Endometrial microvascular endothelial cells (primary cell): ENCODE results near the gene AASDH. TPM values are rescaled to one million over a fixed set of nuclear protein-coding genes. Genes with fewer than 3 reads are reported as not detected.
"Not testable (repeated sequence)": the region's sequence is repeated elsewhere in the genome, so short reads cannot be mapped to it uniquely, and the experiment has no call there.

Experiments used
- in situ Hi-C: cut with HindIII; loops from 2 replicates; pipeline ENCODE4 v1.10.0; 2017; ENCODE audit warnings: low sequenced_read_pairs, low pct_unique_long_range_greater_than_20kb; ENCODE audit errors: inconsistent ontology term
- total RNA-seq: library from RNA; depleted of rRNA; stranded (reverse); fragments of >200 nt; gene quantifications from one replicate; pipeline ENCODE4 v1.2.3, GENCODE V29; 2015; ENCODE audit errors: inconsistent ontology term

AASDH gene
- total RNA-seq, 1 donor from 2014 or later, result 8.0 TPM

DNA sequence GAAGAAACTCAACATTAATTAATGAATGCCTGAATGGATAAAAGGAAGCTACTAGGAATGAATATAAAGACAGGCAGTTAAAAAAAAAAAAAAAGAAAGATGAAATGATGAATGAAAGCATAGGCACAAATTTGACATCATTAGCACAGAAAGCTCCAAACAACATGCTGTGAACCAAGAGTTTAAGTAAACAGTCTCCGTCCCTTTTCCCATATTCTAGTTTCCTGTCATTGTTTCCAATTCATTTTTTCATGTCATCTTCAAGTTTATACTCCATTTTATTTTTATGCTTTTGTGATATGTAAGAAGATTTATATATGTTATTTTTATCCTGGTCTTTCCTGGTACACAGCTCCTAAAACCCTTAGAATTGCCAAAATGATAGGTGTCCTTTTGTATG is 17.7 kb upstream of the AASDH start:
- in situ Hi-C loops, result no loop called here

DNA sequence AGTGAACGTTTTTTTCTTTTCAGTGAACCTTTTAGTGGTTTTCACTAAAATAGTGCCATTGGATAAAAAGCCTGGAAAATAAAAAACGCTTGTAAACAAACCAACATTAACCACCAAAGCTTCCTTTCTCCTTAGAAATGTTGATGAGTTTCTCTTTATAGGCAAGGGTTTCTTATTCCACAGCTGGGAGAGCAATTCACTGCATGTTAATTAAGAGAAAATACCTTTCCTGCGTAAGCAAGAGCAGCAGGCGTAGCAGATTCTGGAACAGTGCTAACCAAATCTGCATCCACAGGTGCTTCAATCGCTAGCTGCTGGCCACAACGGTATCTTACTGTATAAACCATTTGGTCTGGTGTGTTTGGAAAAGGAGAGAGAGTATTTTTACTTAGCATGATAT is 13.3 kb upstream of the AASDH start:
- in situ Hi-C loops, result no loop called here

DNA sequence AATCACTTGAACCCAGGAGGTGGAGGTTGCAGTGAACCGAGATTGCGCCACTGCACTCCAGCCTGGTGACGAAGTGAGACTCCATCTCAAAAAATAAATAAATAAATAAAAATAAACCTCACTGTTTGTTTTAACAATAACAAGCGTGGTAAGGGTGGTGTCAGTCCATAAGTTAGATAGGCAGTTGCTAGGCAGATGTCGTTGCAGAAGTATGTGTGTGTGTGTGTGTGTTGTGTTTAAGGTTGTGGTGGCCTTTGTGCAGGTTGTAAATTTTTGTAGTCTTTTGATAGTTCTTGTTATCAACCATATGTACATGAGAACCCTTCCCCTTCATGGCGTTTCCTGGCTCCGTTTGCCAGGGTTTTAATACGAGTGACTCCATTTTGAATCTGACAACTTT is 4.0 kb upstream of the AASDH start:
- in situ Hi-C loops, result no loop called here

DNA sequence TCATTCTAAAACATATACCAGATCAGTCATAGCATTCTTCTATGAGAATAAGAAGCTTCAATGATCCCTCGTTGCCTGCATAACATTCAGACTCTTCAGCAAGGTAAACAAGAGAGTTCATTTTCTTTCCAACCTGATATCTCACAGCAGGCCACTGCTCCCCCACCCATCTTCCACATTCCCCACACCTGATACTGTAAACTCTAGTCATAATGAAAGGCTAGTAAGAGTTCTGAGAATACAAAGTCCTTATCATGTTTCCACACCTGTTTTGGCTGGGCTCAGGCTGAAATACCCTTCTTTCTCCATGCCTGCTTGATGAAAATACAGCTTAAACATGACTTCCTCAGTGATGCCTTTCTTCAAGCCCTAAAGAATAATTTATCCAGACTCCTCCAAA is 2.3 kb upstream of the AASDH start:
- in situ Hi-C loops, result no loop called here

DNA sequence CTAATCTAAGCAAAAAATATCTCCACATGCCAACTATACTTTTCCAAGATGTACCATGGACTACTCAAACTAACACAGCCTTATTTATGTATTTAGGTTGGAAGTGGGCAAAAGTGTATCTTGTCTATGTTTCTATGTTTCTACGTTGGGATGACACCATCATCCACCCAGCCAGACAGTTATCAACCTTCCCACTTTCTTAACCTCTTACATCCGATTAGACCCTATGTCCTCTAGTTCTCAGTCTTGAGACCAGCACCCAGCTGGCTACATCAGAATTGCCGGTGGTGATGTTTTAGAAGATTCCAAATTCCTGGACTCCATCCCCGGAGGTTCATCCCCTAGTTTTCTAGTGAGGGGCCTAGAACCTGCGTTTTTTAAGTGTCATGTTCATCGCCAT is 1.0 kb upstream of the AASDH start:
- in situ Hi-C loops, result no loop called here

DNA sequence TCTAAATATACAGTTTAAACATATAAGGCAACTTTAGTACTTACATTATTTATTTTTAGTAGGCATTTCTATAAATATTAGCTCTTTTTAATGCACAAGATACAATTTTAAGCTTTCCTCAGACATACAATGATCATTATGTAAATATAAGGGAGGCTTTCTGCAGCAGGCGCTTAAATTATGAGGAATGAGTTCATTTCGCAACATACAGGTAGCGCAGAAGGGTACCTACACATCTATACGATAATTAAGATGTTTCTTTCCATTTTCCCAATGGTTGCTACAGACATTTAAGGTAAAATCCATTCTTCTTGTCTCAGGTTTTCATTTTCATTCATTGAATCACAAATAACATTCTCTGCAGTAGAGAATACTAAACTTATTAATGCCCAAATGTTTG is 1.2 kb downstream of the AASDH start:
- in situ Hi-C loops, result no loop called here

DNA sequence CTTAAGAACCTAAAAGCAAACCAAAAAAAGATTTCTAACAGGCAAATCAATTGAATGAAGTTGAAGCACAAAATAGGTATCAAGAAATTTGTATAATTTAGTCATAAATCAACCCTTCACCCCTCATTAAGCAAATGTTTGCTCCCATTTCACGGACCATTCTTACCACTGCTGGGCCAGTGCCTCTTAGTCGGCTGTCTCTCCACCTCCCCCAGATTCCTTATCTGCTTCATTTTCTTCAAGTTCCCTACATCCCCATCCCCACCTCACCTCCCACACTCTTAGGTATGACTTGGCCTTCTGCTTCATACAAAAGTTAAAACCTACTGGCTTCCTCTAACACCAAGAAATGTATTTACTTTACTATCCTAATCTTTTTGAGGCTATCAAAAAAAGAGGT is 11.8 kb downstream of the AASDH start:
- in situ Hi-C loops, result no loop called here

DNA sequence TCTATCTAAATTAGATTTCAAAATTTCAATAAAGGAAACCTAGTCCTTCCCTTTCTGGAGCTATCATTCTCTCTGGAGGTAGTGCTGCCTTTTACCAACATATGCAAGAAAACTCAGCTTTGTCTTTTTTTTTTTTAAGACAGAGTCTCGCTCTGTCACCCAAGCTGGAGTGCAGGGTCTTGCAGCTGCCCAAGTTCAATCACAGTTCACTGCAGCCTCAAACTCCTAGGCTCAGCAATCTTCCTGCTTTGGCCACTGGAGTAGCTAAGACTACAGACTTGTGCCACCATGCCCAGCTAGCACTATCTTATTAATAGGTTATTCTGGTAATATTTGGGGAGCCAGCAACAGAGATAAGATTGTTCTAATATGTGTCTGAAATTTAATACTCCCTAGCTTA is 12.3 kb downstream of the AASDH start:
- in situ Hi-C loops, result no loop called here

DNA sequence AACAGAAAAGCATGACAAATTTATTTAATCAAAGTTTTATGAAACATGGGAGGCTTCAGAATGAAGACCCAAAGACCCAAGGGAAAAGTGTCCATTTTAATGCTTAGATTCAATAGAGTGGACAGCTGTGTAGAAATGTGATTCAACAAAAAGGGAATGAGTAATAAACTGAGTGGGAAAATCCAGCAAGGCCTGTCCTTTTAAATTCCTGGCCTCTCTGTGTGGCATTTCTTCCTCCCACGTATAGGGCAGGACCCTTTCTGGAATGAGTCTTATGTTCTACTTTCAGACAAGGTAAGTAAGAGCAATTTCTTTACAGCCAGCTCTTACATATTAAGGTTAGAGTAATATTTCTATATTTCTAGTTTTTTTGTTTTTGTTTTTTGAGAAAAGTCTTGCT is 14.5 kb downstream of the AASDH start:
- in situ Hi-C loops, result no loop called here

DNA sequence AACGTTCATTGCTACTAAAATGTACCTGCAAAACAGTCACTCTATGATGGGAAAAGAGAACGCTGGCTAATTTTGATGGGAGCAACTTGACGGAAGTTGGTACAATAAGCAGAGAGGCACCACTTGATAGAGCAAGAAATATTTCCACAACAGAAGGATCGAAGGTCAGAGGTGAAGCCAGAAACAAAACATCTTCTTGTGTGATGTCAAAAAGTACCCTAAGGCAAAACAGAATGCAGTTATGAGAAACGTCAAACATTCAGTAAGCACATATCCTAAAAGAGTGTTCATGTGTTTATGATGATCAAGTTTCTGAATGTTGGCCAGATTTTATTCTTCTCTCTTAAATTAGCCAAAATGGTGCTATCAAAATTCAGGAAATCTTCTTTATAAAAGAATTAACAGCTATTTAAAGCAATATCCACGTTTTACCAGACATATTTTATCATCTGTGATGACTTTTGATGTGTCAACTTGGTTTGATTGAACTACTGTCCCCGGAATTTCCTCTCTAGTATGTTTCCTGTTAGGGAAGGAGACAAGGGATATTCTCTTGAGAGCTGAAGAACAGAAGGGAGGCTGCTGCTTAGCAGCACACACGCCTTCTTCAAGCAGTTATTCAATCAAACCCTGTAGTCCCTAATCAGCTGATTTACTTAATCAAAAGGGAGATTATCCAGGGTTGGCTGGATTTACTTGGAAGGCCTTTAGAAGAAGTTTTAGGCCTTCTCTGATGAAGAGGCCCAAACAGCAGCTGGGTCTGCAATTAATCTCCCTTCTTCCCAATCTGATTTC is 15.7 kb downstream of the AASDH start:
- in situ Hi-C loops, result no loop called here

DNA sequence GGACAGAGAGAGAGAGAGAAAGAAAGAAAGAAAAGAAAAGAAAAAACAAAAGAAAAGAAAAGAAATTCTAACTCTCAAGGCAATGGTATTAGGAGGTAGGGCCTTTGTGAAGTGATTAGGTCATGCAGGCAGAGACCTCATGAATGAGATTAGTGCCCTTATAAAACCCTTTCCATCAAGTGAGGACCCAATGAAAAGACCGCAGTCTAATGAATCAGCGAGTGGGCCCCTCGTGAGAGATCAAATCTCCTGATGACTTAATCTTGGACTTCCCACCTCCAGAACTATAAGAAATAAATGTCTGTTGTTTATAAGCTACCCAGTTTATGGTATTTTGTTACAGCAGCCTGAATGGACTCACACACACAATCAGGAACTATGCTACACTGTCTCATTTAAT is 16.9 kb downstream of the AASDH start:
- in situ Hi-C loops, result no loop called here

DNA sequence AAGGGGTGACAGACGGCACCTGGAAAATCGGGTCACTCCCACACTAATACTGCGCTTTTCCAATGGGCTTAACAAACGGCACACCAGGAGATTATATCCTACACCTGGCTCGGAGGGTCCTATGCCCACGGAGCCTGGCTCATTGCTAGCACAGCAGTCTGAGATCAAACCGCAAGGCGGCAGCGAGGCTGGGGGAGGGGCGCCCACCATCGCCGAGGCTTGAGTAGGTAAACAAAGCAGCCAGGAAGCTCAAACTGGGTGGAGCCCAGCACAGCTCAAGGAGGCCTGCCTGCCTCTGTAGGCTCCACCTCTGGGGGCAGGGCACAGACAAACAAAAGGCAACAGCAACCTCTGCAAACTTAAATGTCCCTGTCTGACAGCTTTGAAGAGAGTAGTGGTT is 24.3 kb downstream of the AASDH start:
- in situ Hi-C loops, result not testable (repeated sequence)

DNA sequence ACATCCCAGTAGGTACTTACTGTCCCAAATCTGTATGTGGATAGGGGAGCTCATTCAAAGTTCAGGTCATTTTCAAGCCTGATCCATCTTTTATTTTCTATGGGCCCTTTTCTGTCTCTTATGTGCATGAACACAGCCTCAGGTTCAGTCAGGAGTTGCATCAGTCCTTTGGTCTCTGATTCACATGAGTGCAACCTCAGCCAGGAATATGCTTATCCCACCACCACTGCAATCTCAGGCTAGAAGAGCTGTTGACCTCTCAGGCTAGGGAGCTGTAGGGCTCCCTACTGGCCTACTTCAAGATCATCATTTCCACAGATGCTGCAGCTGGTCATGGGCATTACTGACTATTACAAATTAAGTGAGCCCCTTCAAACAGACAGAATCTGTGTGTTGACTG is 27.2 kb downstream of the AASDH start:
- in situ Hi-C loops, result no loop called here

DNA sequence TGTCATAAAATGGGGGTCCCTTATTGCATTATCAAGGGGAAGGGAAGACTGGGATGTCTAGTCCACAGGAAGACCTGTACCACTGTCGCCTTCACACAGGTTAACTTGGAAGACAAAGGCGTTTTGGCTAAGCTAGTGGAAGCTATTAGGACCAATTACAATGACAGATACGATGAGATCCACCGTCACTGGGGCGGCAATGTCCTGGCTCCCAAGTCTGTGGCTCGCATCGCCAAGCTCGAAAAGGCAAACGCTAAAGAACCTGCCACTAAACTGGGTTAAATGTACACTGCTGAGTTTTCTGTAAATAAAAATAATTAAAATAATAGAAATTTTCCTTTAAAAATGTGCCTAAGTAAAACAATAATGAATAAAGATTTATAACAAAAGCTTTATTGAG is 30.6 kb downstream of the AASDH start:
- in situ Hi-C loops, result no loop called here

DNA sequence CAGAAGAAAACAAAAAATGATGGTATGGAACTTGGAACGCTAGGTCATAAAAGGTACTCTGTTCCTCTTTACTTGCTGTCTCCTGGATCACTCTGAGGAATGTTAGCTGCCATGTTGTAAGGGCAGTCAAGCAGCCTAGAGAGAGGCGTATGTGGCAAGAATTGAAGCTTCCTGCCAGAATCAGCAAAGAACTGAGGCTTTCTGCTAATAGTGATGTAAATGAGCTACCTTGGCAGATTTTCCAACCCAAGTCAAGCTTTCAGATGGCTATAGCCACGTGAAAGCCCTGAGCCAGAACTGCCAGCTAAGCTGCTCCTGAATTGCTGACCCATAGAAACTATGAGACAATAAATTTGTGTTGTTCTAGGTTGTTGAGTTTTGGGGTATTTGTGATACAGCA is 38.7 kb downstream of the AASDH start:
- in situ Hi-C loops, result no loop called here

DNA sequence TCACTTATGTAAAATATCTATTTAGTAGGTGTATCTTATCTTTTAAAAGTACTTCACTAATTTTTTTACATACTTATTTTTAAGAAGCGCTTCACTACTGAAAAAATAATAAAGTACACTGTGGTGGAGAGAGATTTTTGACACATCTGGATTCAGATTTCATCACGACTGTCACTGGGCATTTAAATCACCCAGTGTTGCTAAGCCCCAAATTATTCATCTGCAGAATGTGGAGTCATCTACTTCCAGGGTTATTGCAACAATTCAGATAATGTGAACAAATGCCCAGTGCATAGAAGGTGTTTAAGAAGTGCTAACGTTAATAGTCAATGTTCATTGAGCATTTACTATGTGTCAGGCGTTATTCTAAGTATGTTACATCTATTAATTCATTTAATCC is 41.8 kb downstream of the AASDH start:
- in situ Hi-C loops, result no loop called here

DNA sequence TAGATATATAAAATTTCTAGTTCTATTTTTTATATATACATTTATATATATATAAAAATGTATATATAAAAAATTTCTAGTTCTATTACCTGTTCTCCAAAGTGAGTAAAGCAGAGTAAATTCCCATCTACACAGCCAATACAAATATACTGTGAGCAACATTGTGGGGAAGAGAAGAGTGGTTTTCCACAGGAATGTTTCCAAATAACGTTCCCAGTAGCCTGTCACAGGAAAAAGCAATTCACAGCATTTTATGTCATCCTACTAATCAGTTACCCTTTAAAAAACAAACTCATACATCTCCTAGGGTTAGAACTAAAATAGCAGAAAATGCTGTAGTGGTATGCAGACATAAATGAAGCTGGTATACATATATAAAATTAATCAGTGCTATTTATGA is 44.5 kb downstream of the AASDH start:
- in situ Hi-C loops, result no loop called here

DNA sequence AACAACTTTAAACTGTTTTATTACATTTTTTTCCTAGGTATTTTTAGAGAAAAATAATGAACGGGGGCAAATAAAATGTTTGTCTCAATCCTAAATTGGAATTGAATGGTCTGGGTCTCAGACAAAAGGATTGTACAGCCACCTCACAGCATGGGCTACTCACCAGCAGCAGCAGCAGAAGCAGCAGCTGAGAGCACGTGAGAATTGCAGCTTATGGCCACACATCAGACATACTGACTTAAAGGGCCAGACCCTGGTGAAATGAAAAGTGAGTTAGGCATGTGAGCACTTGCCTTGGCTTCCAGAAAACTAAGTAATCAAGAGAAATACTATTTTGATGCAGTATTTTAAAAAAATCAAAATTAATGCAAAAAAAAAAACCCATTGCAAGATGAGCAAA is 56.6 kb downstream of the AASDH start:
- in situ Hi-C loops, result no loop called here

DNA sequence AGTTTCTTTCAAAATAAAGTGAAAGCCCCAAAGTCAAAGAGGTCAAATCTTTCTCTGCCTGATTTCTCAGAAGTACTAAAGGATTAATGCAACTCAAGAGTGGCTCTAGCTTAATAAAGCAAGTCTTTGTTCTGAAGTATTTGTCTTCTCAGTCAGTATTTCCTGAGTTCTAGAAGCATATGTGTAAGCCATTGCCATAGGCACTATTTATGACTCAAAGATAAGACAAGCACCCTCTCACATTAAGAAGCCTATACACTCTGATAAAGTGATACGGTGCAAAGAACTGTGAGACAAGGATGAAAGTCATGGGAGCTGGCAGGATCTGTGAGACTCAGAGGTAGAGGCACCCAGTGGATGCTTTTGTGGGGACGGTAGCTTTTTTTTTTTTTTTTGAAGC is 60.9 kb downstream of the AASDH start:
- in situ Hi-C loops, result no loop called here

DNA sequence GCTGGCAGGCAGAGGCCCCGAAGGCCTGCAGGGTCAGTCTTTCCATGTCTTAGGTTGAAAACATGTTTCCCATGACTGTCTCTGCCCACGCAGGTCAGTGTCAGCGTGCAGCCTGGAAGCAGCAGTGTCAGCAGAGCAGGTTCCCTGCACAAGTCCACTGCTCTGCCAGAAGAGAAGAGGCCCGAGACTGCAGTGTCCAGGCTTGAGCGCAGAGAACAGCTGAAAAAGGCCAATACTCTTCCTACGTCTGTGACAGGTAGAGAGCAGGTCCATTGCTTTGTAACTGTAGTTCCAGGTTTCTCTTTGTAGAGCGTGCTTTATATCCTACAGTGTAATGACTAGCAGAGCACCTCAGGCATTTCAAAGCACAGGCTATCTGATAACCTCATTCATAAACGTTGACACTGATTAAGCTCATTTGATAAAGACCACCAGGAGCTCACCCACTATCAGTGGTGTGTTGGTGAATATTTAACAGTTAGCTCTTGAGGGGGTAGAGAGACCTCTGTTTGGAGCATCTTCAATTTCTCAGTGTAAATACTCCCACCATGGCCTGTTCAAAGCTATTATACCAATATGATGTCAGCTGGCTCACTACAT is 63.2 kb downstream of the AASDH start:
- in situ Hi-C loops, result no loop called here

DNA sequence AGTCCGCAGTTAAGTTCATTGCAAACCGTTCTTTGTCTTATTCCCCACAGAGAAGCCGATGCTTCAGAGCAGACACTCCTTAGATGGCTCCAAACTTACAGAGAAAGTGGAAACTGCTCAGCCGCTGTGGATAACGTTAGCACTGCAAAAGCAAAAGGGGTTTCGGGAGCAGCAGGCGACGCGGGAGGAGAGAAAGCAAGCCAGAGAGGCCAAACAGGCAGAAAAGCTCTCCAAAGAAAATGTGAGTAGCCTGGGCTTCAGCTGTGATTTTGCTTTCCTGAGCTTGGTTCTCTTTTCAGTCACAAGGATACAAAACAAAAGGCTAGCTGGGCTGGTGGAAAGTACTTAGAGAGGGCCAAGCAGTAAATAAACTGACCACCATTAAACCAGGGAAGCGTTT is 64.0 kb downstream of the AASDH start:
- in situ Hi-C loops, result no loop called here
